HG03520 (cell line): ENCODE data around the gene KPNA6.
"Not testable (repeated sequence)": the region's sequence is repeated elsewhere in the genome, so short reads cannot be mapped to it uniquely, and the experiment has no call there.

Source experiments
- ATAC-seq: cut with Tn5 transposase; IDR thresholded peaks from one replicate; pipeline ENCODE4 v1.9.1; 2021; ENCODE audit warnings: mild to moderate bottlenecking, moderate library complexity; ENCODE audit not compliant: unreplicated experiment

KPNA6 gene

GRCh38 chr1:32107742-32108661 lies at the start of gene KPNA6:
KPNA6 (plus strand) TSS chr1:32108056; CDS start chr1:32108131, 75 bp downstream.
- ATAC-seq, result no peak

GRCh38 chr1:32060914-32061313 lies 46.9 kb upstream of the KPNA6 start:
- no peak for ATAC-seq

- no peak for ATAC-seq
These were observed 45.0 kb upstream of the KPNA6 start for GRCh38 chr1:32062867-32063230.

- no peak for ATAC-seq
These were observed 44.6 kb upstream of the KPNA6 start for GRCh38 chr1:32063261-32063681.

GRCh38 chr1:32065613-32066488 lies 42.0 kb upstream of the KPNA6 start:
- not testable (repeated sequence) for ATAC-seq

- no peak for ATAC-seq
These were observed 41.4 kb upstream of the KPNA6 start for GRCh38 chr1:32066489-32066873.

- ATAC-seq, result no peak
These were observed 38.8 kb upstream of the KPNA6 start for GRCh38 chr1:32068957-32069588.

- ATAC-seq, result no peak
These were observed 35.9 kb upstream of the KPNA6 start for GRCh38 chr1:32071758-32072621.

GRCh38 chr1:32072622-32073298 lies 35.1 kb upstream of the KPNA6 start, which contains the start of gene TMEM39B:
TMEM39B (plus strand) TSS chr1:32072939; CDS start chr1:32073048, 109 bp downstream.
- ATAC-seq, result peak; percentile 82

GRCh38 chr1:32073299-32074229 lies 34.3 kb upstream of the KPNA6 start:
- ATAC-seq, result no peak

GRCh38 chr1:32074841-32075240 lies 33.0 kb upstream of the KPNA6 start:
- no peak for ATAC-seq

GRCh38 chr1:32077451-32077850 lies 30.4 kb upstream of the KPNA6 start:
- no peak for ATAC-seq

GRCh38 chr1:32082022-32082421 lies 25.8 kb upstream of the KPNA6 start:
- ATAC-seq, result no peak

GRCh38 chr1:32086381-32086780 lies 21.5 kb upstream of the KPNA6 start:
- ATAC-seq, result not testable (repeated sequence)

GRCh38 chr1:32091176-32091575 lies 16.7 kb upstream of the KPNA6 start:
- ATAC-seq, result no peak

GRCh38 chr1:32091591-32091990 lies 16.3 kb upstream of the KPNA6 start:
- no peak for ATAC-seq

- no peak for ATAC-seq
These were observed 12.9 kb upstream of the KPNA6 start for GRCh38 chr1:32094746-32095521.

- no peak for ATAC-seq
These were observed 8.4 kb upstream of the KPNA6 start for GRCh38 chr1:32099426-32099825.
